HFFc6 (cell line): ENCODE results near the gene FLT3LG. TPM values are rescaled to one million over a fixed set of nuclear protein-coding genes. Genes with fewer than 3 reads are reported as not detected.

Experiments used
- DNase-seq: peaks from one replicate; pipeline ENCODE4 v3.0.0-alpha.2; 2018
- H3K27ac Mint-ChIP-seq: 2 replicates; pipeline ENCODE4 v1.8.0; 2020; ENCODE audit warnings: mild to moderate bottlenecking, mixed read lengths
- H3K27me3 Mint-ChIP-seq: 2 replicates; pipeline ENCODE4 v1.8.0; 2021; ENCODE audit warnings: mild to moderate bottlenecking, moderate library complexity, mixed read lengths; ENCODE audit not compliant: insufficient read depth
- H3K36me3 Mint-ChIP-seq: 2 replicates; pipeline ENCODE4 v1.8.0; 2021; ENCODE audit warnings: low read depth, mixed read lengths
- H3K4me1 Mint-ChIP-seq: 2 replicates; pipeline ENCODE4 v1.8.0; 2020; ENCODE audit warnings: low read depth, mixed read lengths
- H3K4me3 Mint-ChIP-seq: 2 replicates; pipeline ENCODE4 v1.8.0; 2020; ENCODE audit warnings: mild to moderate bottlenecking, moderate library complexity, mixed read lengths
- H3K9me3 Mint-ChIP-seq: 2 replicates; pipeline ENCODE4 v1.8.0; 2020; ENCODE audit warnings: mild to moderate bottlenecking, mixed read lengths
- total RNA-seq, 6 experiments: library from RNA; stranded (reverse); fragmentation: NEBNext Ultra II Directional; extraction: Animal tissue kit (Norgen Biotek cat#: 25700); gene quantifications; 2 replicates in 1 of 6; 3 replicates in 5 of 6; pipeline ENCODE4 v1.2.3, GENCODE V29; 2021
- TF ChIP-seq, protein P1 (sequence below): fragments of 200-600 bp; sonication (generic); IDR thresholded peaks from 2 replicates; pipeline ENCODE4 v1.5.0; 2021; ENCODE audit warnings: antibody characterized with exemption, mild to moderate bottlenecking

The FLT3LG gene
- total RNA-seq, 6 experiments from 2014 or later: 4.9 to 12.5 (median 9.4) TPM

DNA sequence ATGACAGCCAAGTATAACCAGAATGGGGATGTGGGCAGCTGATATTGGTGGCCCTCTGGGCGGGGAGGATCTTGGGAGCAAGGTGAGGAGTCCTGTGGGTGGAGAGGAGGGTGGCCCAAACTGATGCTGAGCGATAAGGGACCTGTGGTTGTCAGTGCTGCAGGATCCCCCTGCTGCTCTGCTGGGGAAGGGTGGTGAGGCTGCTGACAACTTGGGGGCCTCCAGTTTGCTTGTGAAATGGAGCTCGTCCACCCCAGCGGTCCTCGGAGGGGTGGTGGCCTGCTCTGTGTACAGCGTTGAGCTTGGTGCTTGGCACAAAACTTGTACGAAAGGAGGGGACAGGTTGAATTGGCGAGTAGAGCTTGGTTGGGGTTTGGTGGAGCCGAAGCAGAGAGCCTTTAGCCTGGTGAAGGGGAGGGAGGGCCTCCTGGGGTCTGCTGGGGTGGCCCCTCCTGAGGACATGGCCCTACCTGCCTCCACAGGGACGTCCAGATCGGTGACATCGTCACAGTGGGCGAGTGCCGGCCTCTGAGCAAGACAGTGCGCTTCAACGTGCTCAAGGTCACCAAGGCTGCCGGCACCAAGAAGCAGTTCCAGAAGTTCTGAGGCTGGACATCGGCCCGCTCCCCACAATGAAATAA, 25.1 kb downstream of the FLT3LG start:
- no peak overlapping the region for H3K27ac Mint-ChIP-seq
- H3K9me3 Mint-ChIP-seq: peaks cover 7% of the 10 kb centered on the region; the same call in 1 of the 2 replicates
- DNase-seq: no peak
- TF ChIP-seq, protein P1, sequence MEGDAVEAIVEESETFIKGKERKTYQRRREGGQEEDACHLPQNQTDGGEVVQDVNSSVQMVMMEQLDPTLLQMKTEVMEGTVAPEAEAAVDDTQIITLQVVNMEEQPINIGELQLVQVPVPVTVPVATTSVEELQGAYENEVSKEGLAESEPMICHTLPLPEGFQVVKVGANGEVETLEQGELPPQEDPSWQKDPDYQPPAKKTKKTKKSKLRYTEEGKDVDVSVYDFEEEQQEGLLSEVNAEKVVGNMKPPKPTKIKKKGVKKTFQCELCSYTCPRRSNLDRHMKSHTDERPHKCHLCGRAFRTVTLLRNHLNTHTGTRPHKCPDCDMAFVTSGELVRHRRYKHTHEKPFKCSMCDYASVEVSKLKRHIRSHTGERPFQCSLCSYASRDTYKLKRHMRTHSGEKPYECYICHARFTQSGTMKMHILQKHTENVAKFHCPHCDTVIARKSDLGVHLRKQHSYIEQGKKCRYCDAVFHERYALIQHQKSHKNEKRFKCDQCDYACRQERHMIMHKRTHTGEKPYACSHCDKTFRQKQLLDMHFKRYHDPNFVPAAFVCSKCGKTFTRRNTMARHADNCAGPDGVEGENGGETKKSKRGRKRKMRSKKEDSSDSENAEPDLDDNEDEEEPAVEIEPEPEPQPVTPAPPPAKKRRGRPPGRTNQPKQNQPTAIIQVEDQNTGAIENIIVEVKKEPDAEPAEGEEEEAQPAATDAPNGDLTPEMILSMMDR: no peak
- peak overlapping the region; percentile 94; the same call in 1 of the 2 replicates for H3K4me3 Mint-ChIP-seq
- H3K27me3 Mint-ChIP-seq: peaks cover 20% of the 10 kb centered on the region
- peaks cover 17% of the 10 kb centered on the region for H3K4me1 Mint-ChIP-seq
- peaks cover 21% of the 10 kb centered on the region for H3K36me3 Mint-ChIP-seq

DNA sequence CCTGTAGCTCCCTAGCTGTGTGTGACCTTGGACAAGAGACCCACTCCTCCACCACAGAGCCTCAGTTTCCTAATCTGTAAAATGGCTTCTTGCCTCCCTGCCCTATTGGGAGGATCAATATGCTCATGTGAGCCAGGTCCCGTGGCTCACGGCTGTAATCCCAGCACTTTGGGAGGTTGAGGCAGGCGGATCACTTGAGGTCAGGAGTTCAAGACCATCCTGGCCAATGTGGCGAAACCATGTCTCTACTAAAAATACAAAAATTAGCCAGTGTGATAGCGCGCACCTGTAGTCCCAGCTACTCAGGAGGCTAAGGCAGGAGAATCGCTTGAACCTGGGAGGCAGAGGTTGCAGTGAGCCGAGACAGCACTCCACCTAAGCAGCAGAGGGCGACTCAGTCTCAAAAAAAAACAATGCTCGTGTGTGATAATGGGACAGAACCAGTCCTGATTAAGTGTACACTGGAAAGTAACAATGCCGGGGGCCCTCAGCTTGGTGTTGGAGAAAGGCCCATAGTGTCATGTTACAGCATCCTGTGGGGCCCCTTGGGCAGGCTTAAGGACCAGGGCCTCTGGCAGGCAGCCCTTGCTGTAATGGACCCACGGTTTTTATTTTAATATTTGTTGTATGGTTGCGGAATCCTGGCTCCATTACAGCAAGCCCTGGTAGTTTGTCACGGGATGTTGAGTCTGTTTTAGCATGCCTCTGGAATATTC, 29.0 kb downstream of the FLT3LG start:
- Mint-ChIP-seq H3K4me1 (peaks cover 8% of the 10 kb centered on the region; the same call in 1 of the 2 replicates), H3K4me3 (no peak overlapping the region), H3K9me3 (no peaks in the 10 kb centered on the region), H3K36me3 (peaks cover 6% of the 10 kb centered on the region; the same call in 1 of the 2 replicates), H3K27ac (no peak overlapping the region), H3K27me3 (peaks cover 3% of the 10 kb centered on the region)
- peak; percentile 55 for DNase-seq
- TF ChIP-seq, protein P1: peak; percentile 79

DNA sequence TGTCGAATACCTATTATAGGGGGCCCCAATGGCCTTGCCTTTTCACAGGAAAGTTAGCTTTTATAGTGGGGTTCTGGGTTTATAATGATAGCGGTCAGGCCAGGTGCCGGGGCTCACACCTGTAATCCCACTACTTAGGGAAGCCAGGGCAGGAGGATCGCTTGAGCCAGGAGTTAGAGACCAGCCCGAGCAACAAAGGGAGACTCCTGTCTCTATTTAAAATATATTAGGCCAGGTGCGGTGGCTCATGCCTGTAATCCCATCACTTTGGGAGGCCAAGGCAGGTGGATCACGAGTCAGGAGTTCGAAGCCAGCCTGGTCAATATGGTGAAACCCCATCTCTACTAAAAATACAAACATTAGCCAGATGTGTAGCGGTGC, 29.6 kb downstream of the FLT3LG start:
- TF ChIP-seq, protein P1: no peak
- Mint-ChIP-seq H3K4me3 (no peak overlapping the region), H3K27me3 (peaks cover 3% of the 10 kb centered on the region), H3K4me1 (peaks cover 7% of the 10 kb centered on the region; the same call in 1 of the 2 replicates), H3K36me3 (peaks cover 6% of the 10 kb centered on the region; the same call in 1 of the 2 replicates), H3K9me3 (no peaks in the 10 kb centered on the region), H3K27ac (no peak overlapping the region)
- no peak for DNase-seq

DNA sequence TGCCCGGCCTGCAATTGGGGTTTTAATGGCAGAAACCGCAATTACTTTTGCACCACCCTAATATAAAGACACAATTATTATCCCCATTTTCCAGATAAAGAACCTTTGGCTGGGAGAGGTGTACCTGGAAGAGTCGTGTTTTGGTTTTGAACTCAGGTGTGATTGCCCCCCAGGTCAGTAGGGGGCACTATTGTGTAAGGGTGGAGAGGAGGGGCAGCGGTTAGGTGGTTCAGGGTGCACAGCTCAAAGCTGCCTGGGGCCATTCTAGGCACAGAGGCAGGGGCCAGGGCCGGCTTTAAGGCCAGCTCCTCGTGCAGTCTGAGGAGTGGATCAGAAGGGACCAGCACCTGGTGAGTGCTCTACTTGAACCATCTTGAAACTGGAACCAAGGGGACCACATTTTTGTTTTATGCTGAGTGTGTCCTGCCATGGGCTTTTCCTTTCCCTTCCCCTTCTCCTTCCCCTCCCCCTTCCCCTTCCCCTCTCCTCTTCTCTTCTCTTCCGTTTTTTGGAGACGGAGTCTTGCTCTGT, 32.6 kb downstream of the FLT3LG start:
- H3K4me3 Mint-ChIP-seq: no peak overlapping the region
- no peak for DNase-seq
- H3K27ac Mint-ChIP-seq: no peak overlapping the region
- no peaks in the 10 kb centered on the region for H3K9me3 Mint-ChIP-seq
- H3K27me3 Mint-ChIP-seq: 0 out of 2 replicates have a peak, but pooled peaks cover 2% of the 10 kb centered on the region
- H3K4me1 Mint-ChIP-seq: peaks cover 7% of the 10 kb centered on the region
- TF ChIP-seq, protein P1: peak; percentile 87
- H3K36me3 Mint-ChIP-seq: no peaks in the 10 kb centered on the region

DNA sequence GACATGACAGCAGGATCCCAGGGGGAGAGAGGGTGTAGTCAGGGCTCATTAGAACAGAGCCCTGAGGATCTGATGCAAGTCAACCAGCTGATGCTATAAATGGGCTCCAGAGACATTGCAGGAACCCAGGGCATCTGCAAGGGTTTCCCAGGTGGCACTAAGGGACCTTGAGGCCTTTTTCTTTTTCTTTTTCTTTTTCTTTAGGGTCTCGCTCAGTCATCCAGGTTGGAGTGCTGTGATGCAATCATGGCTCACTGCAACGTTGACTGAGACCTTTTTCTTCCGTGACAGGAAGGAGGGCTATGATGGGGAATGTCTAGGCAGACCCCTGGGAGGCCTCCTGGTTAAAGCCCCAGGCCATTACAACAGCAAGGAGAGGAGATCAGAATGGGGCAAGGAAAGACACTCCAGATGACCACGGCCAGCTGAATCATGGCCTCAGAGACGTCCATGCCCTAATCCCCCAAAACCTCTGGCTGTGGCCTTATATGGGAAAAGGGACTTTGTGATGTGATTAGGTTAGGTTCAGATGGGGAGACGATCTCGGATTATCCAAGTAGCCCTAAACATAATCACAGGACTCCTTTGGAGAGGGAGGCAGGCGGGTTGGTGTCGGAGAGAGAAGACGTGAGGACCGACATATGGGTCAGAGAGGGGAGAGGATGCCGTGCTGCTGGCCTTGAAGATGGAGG, 33.9 kb downstream of the FLT3LG start:
- TF ChIP-seq, protein P1: no peak
- no peak for DNase-seq
- 0 out of 2 replicates have a peak, but pooled peaks cover 2% of the 10 kb centered on the region for H3K27me3 Mint-ChIP-seq
- no peaks in the 10 kb centered on the region for H3K36me3 Mint-ChIP-seq
- no peaks in the 10 kb centered on the region for H3K9me3 Mint-ChIP-seq
- H3K4me1 Mint-ChIP-seq: peaks cover 16% of the 10 kb centered on the region
- H3K4me3 Mint-ChIP-seq: no peak overlapping the region
- H3K27ac Mint-ChIP-seq: no peak overlapping the region
